Posterior cingulate gyrus (tissue), 11 donors: ENCODE results near the gene SYNJ1.
A peak's percentile ranks its signal among the peaks of the same experiment; 100 is the strongest.
"Not testable (repeated sequence)": the region's sequence is repeated elsewhere in the genome, so short reads cannot be mapped to it uniquely, and the experiment has no call there.

Source experiments
- DNase-seq, 10 donors: peaks; one replicate each; pipeline versions ENCODE4 v3.0.0 to v3.0.0-alpha.2; 2020 to 2021; ENCODE audit warnings: mixed read lengths in 3 of 10
- intact Hi-C: fragments of 100-400 bp; cut with DNase I; formaldehyde crosslinking; loops from one replicate; pipeline ENCODE4 v1.15.1; 2023

SYNJ1 gene

GRCh38 chr21:32736083-32736482 lies 8.3 kb upstream of the SYNJ1 start:
- intact Hi-C loops, DNase-seq: not testable (repeated sequence)

- DNase-seq = no peak
- intact Hi-C loops = no loop called here
These were observed 7.7 kb upstream of the SYNJ1 start for GRCh38 chr21:32735524-32735923.

GRCh38 chr21:32733990-32734613 lies 6.3 kb upstream of the SYNJ1 start:
- DNase-seq = no peak
- intact Hi-C loops = no loop called here

GRCh38 chr21:32733356-32733755 lies 5.5 kb upstream of the SYNJ1 start:
- intact Hi-C loops = no loop called here

GRCh38 chr21:32732544-32732943 lies 4.7 kb upstream of the SYNJ1 start:
- intact Hi-C loops = no loop called here
- no peak for DNase-seq

More at GRCh38 chr21:32733356-32733755, 5.5 kb upstream of the SYNJ1 start:
- no peak for DNase-seq

GRCh38 chr21:32728848-32729247 lies 1.0 kb upstream of the SYNJ1 start:
- intact Hi-C loops = loop anchor here (2.0 to 10.0 kb wide), 2 partner anchors 42 to 94 kb away; partner anchors contain the start of gene PAXBP1
- no peak for DNase-seq

GRCh38 chr21:32728456-32728839 lies 635 bp upstream of the SYNJ1 start:
- peak in 2 of 10 donors; percentile 6 to 29 for DNase-seq
- intact Hi-C loops = loop anchor here (2.0 to 10.0 kb wide), 2 partner anchors 42 to 94 kb away; partner anchors contain the start of gene PAXBP1

GRCh38 chr21:32726839-32727686 lies 750 bp downstream of the SYNJ1 start:
- peak in 9 of 10 donors; percentile 13 to 87 (median 25) for DNase-seq
- intact Hi-C loops = loop anchor here (10.0 kb wide), 1 partner anchor 92 kb away; no protein-coding TSS in a partner anchor

GRCh38 chr21:32719085-32719484 lies 8.7 kb downstream of the SYNJ1 start:
- intact Hi-C loops = no loop called here
- DNase-seq = no peak

GRCh38 chr21:32717851-32718316 lies 9.9 kb downstream of the SYNJ1 start:
- no peak for DNase-seq
- intact Hi-C loops = no loop called here

- DNase-seq = no peak
- intact Hi-C loops = no loop called here
These were observed 11.3 kb downstream of the SYNJ1 start for GRCh38 chr21:32716486-32716885.

- intact Hi-C loops = no loop called here
- no peak for DNase-seq
These were observed 14.1 kb downstream of the SYNJ1 start for GRCh38 chr21:32713726-32714125.

GRCh38 chr21:32712641-32713040 lies 15.2 kb downstream of the SYNJ1 start:
- intact Hi-C loops = no loop called here
- no peak for DNase-seq

GRCh38 chr21:32712043-32712442 lies 15.8 kb downstream of the SYNJ1 start:
- intact Hi-C loops = no loop called here
- DNase-seq = no peak

GRCh38 chr21:32710987-32711386 lies 16.8 kb downstream of the SYNJ1 start:
- intact Hi-C loops = no loop called here
- DNase-seq = no peak

GRCh38 chr21:32710069-32710784 lies 17.6 kb downstream of the SYNJ1 start:
- DNase-seq = no peak

GRCh38 chr21:32708069-32708468 lies 19.7 kb downstream of the SYNJ1 start:
- no peak for DNase-seq
- intact Hi-C loops = no loop called here

More at GRCh38 chr21:32710069-32710784, 17.6 kb downstream of the SYNJ1 start:
- intact Hi-C loops = no loop called here

- intact Hi-C loops = no loop called here
- DNase-seq = no peak
These were observed 21.9 kb downstream of the SYNJ1 start for GRCh38 chr21:32705901-32706300.

GRCh38 chr21:32705139-32705538 lies 22.7 kb downstream of the SYNJ1 start:
- intact Hi-C loops = no loop called here
- DNase-seq = no peak

GRCh38 chr21:32702702-32703101 lies 25.1 kb downstream of the SYNJ1 start:
- intact Hi-C loops = no loop called here
- DNase-seq = no peak
